HFF-Myc (cell line): Measurements from ENCODE around the gene DNAH11.

Experiments
- DNase-seq: peaks from one replicate; pipeline ENCODE4 v3.0.0-alpha.2; 2011; ENCODE audit warnings: low read depth; ENCODE audit errors: extremely low read depth
- H3K4me3 ChIP-seq: replicated peaks from 2 replicates; pipeline ENCODE4 v1.5.1; 2011; ENCODE audit warnings: low read depth, mild to moderate bottlenecking, control low read depth, low read length
- TF ChIP-seq, protein P1 (sequence below): IDR thresholded peaks from 2 replicates; pipeline ENCODE4 v1.5.1; 2012; ENCODE audit warnings: mild to moderate bottlenecking, low read depth, low read length, control low read depth; ENCODE audit errors: missing control alignments

DNAH11 gene

DNA sequence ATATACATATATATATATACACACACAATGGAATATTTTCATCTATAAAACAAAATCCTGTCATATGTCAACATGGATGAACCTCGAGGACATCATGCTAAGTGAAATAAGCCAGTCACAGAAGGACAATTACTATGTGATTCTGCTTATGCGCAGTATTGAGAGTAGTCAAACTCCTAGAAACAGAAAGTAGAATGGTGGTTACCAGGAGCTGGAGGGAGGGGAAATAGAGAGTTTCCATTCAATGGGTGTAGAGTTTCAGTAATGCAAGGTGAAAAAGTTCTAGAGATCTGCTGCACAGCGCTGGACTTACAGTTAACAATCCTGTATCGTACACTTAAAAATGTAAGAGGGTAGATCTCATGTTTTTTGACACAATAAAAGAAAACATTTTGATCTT is 221.0 kb downstream of the DNAH11 start:
- no peak overlapping the region for H3K4me3 ChIP-seq
- TF ChIP-seq, protein P1, sequence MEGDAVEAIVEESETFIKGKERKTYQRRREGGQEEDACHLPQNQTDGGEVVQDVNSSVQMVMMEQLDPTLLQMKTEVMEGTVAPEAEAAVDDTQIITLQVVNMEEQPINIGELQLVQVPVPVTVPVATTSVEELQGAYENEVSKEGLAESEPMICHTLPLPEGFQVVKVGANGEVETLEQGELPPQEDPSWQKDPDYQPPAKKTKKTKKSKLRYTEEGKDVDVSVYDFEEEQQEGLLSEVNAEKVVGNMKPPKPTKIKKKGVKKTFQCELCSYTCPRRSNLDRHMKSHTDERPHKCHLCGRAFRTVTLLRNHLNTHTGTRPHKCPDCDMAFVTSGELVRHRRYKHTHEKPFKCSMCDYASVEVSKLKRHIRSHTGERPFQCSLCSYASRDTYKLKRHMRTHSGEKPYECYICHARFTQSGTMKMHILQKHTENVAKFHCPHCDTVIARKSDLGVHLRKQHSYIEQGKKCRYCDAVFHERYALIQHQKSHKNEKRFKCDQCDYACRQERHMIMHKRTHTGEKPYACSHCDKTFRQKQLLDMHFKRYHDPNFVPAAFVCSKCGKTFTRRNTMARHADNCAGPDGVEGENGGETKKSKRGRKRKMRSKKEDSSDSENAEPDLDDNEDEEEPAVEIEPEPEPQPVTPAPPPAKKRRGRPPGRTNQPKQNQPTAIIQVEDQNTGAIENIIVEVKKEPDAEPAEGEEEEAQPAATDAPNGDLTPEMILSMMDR: no peak
- no peak for DNase-seq

DNA sequence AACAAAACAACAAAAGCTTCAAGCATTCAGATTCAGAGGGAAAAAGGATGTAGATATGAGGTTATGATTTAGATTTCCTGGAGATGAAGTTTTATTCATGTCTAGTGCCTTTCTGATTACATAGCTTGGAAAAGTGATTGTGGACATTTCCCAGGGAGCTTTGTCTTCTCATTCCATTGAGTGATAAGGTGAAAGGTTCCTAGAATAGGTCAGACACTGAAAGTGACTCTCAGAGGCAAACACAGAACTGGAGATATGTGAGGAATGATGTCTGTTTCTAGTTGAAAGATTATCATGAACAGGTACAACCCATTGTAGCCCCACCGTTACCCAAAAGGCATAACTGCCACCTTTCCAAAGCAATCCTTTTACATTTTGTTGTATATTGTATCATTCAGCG is 223.4 kb downstream of the DNAH11 start:
- DNase-seq: no peak
- TF ChIP-seq, protein P1: no peak
- H3K4me3 ChIP-seq: no peak overlapping the region

DNA sequence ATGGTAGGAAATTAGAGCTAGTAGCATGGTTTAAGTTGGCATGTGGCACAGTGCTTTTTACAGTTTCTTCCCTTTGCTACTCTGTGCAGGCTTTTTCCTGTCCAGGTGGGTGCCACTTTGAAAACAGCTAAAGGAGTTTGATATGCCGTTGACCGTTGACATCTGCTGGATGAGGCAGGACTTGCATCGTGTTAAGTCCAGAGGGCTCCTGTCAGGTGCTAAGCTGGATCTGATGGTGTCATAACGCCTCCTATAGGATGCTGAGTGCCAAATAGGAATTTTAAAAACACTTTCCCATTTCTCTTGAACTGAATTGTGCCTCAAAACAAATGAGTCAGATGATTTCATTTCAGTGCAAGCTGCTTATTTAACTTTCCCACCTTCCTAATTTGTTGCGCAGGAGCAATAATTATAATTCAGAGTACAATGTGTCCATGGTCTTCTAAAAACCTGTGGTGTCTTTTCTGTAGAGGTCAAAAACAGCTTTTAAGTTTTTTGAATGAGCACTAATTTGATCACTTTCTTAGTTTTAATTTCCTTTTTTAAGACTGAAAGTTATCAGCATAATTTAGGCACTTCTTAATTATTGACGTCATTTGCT is 224.6 kb downstream of the DNAH11 start:
- DNase-seq: peak; percentile 38
- H3K4me3 ChIP-seq: no peak overlapping the region
- TF ChIP-seq, protein P1: peak; percentile 51

DNA sequence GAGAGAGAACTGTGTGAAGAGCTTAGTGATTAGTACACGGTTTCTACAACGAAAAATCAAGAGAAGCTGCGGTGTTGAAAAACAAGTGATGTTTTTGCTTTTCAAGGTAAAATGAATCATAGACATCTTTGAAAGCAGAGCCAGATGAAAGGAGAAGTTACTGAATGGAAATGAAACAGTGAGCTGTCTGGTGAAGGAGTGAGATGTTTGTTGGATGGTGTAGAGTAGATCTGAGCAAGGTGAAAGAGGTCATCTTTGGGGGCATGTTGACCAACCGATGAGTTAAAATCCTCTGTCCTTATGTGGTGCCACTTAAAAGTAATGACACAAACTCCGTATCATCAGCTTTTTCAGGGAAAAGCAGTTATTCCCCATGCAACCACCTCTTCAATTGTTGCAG is 225.4 kb downstream of the DNAH11 start:
- TF ChIP-seq, protein P1: no peak

DNA sequence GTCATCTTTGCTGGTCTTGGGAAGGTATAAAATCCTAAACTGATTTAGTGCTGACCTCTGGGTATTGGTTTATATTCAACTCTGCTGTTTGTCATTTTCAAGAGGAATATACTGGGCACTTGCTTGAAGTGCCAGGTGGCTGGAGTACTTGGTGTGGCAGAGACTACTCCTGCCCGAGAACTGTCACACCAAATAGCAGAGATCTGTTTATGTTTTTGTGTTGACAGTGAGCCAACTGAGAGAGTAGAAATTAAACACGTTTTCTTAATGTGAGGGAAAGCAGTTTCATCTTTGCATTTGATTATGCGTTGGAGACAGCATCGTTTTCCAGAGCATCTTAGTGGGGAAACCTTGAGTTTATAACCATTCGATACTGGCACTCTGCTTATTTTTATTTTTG is 228.4 kb downstream of the DNAH11 start:
- TF ChIP-seq, protein P1: no peak
- no peak for DNase-seq
- no peak overlapping the region for H3K4me3 ChIP-seq

More for the DNA sequence above, 225.4 kb downstream of the DNAH11 start:
- DNase-seq: no peak
- no peak overlapping the region for H3K4me3 ChIP-seq

DNA sequence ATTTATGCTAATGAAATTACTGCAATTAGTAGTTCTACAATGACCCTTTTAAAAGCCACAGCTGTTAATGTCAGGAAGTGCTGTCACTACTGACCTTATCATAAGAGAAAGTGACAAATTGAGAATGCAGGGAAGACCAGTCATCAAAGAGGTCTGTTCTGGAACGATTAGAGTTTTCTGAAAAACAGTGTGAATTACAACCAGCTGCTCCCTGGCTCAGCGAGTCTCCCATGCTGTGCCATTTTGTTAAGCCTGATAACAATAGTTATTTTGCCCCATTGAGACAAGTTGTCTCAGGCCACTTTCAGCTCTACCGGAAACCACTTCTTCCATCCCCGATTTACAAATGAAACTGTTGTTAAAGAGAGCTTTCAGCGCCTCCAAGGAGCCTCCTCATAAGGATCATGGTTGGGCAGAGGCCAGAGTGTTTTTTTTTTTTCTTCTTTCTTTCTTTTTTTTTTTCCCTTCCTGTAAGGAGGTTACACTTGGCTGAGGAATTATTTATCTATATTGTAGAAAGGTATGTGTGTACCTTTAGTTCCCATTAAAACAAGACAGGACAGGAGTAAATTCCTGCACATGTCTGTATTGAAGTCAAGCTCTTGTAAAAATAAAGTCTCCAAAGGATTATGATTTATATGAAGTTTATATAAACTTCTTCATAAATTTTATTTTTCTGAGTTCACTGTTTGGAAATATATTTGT is 229.2 kb downstream of the DNAH11 start:
- DNase-seq: no peak
- TF ChIP-seq, protein P1: no peak
- H3K4me3 ChIP-seq: no peak overlapping the region
